HG02981 (cell line): ENCODE measurements around the gene HDAC9.
"Not testable (repeated sequence)": the region's sequence is repeated elsewhere in the genome, so short reads cannot be mapped to it uniquely, and the experiment has no call there.

Source experiments
- ATAC-seq: cut with Tn5 transposase; IDR thresholded peaks from one replicate; pipeline ENCODE4 v1.9.1; 2021; ENCODE audit warnings: mild to moderate bottlenecking, moderate library complexity; ENCODE audit not compliant: unreplicated experiment

The HDAC9 gene

GRCh38 chr7:18936265-18936664 lies 440.7 kb downstream of the HDAC9 start:
- no peak for ATAC-seq

GRCh38 chr7:18939771-18940592 lies 444.4 kb downstream of the HDAC9 start:
- no peak for ATAC-seq

GRCh38 chr7:18940593-18941134 lies 445.1 kb downstream of the HDAC9 start:
- no peak for ATAC-seq

DNA sequence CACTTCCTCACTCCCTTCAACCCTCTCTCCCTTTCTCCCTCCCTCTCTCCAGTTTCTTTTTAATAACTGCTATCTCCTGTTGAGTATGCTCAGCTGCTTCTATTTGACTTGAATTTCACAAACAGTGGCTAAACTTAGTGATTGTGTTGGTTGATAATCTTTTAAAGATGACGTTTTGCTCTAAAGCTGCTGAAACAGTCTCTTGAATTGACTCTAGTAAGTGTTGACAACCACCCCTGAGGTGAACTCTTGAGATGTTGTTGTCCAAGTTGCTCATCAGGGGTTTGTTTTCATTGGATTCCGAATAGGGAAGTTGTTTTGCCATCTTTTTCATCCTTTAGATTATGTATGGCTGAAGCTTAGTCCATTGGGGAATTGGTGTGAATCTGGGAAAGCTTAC lies 445.7 kb downstream of the HDAC9 start:
- ATAC-seq = no peak

- no peak for ATAC-seq
Measured at GRCh38 chr7:18948521-18948920, 453.0 kb downstream of the HDAC9 start.

DNA sequence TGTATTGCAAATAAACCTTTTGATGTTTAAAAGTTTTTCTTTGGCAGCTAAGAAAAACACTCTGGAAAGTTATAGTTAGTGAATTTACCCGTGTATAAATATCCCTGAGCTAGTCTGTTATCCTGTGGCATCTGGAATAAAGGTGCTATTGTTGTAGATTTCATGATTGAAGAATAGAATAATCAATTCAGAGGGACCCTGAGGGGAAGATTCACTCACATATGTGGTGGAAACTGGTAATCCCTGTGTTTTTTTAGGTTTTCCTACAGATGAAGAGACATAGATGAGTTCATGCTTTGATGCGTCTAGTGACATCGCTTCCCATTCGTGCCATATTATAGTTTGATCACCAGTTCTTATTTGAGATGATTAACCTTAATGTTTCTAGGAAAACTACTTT lies 457.3 kb downstream of the HDAC9 start:
- no peak for ATAC-seq

- ATAC-seq = no peak
Measured at GRCh38 chr7:18958627-18959026, 463.1 kb downstream of the HDAC9 start.

- no peak for ATAC-seq
Measured at GRCh38 chr7:18960725-18961124, 465.2 kb downstream of the HDAC9 start.

DNA sequence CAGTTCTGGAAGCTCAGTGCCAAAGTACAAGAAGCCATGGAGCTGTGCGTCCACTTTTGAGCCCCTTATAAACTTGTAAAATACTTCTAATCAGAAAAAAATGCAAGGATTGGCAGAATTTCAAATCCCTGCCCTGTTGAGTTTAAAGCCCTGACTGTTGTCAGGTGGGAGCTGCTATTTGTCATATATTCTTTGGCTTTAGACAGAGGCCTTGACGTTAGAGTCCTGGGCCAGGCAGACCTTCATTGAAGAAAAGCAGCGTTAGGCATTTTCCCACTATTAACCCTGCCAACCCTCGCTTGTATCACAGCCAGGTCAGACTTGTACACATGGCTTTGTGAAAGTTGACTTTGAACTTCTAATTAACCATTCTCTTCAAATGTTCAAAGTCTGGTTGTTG lies 466.5 kb downstream of the HDAC9 start:
- no peak for ATAC-seq

GRCh38 chr7:18965657-18966056 lies 470.1 kb downstream of the HDAC9 start:
- ATAC-seq = no peak

DNA sequence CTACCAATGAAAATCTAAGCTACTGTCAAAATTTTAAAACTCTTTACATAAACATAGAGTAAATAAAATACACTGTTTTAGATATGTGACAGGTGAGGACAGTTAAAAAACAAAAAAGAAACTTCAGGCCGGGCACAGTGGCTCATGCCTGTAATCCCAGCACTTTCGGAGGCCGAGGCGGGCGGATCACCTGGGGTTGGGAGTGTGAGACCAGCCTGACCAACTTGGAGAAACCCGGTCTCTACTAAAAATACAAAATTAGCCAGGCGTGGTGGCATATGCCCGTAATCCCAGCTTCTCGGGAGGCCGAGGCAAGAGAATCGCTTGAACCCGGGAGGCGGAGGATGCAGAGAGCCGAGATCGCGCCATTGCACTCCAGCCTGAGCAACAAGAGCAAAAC lies 472.2 kb downstream of the HDAC9 start:
- not testable (repeated sequence) for ATAC-seq

- no peak for ATAC-seq
Measured at GRCh38 chr7:18971839-18972238, 476.3 kb downstream of the HDAC9 start.

- no peak for ATAC-seq
Measured at GRCh38 chr7:18974803-18975202, 479.3 kb downstream of the HDAC9 start.

DNA sequence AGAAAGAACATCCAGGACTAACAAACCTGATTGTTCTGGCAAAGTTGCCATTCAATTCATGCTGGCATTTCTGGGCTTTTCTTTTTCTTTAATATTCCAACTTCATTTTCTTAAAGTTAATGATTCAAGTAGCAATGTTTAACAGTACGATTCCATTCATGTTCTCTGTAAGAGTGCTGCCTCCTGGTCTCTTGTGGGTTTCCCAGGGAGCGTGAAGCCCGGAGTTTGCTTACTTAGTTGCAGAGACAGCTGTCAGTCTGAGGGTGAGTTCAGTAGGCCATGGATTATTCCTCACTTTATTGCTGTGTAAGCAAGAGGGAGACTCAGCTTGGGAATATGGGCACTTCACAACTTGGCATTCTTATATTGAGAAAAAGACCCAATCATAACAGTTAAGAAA lies 479.7 kb downstream of the HDAC9 start:
- no peak for ATAC-seq

DNA sequence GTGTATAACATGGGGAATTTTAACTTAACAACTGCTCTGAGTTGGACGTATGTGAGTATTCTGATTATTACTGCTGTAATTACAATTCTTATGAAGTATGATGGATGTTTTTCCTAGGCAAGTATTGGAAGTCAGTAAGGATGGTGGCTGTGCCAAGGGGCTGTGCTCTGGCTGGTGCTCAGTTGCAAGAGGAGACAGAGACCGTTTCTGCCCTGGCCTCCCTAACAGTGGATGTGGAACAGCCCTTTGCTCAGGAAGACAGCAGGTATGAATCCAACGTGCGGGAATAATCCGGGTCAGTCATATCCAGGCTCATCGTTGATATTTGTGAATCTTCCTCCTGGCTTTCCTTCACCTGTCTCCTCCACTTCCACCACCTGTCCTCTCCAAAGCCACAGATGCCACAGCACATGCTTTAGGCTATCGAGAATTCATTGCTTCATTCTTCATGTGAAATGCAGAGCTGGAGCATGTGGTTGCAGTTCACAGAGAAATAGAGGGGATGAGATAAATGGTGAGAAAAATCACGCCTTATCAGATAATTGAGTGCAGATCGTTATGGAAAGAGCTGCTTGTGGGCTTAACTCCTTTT lies 480.2 kb downstream of the HDAC9 start:
- ATAC-seq = no peak

DNA sequence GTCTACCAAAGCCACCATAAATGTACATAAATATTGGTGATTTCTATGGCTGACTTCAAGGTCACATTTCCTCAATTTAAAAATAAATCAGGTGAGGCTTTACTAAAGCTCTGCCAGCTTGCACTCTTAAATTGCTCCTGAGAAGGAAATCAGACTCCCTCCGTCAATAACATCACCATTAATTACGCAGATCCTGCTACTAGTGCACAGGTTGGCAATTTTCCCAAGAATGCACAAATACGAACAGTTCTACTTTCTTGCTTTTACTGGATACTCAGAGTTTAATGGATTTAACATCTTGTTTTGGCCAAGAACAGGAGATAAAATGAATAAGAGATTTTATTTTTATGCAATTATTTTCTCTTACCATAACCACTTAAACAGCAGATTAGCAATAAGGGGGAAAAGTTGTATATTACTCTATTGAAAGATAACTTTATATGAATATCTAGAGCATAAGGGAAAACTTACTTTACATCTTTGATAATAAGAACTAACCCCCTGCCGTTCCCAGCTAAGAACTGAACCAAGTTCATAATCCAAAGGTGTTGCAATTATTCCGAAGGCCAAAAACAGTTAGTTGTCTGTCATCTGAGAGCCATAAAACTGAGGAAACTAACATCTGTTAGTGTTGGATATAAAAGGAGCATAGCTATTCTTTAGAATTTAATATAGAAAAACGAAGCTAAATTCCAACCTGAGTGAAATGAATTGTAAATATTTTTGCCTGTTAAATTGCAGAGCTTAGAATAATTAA lies 481.3 kb downstream of the HDAC9 start:
- ATAC-seq = no peak

DNA sequence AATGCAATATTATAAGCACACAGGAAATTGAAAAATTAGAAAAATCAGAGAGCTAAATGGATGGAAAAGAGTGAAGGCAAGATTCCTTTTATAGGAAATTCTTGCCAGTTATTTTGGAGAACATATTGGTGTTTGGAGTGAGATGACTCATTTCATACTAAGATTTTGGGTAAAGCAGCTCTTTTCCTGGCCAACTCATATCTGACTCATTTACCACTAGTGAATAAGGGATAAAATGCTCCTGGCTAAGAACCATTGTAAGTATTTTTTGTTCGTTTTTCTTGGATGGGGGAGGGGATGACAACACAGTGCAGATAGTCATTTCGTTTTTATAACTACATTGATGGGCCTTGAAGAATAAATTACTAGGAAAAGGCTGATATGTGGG lies 482.6 kb downstream of the HDAC9 start:
- ATAC-seq = no peak

- ATAC-seq = not testable (repeated sequence)
Measured at GRCh38 chr7:18990700-18991099, 495.2 kb downstream of the HDAC9 start.

DNA sequence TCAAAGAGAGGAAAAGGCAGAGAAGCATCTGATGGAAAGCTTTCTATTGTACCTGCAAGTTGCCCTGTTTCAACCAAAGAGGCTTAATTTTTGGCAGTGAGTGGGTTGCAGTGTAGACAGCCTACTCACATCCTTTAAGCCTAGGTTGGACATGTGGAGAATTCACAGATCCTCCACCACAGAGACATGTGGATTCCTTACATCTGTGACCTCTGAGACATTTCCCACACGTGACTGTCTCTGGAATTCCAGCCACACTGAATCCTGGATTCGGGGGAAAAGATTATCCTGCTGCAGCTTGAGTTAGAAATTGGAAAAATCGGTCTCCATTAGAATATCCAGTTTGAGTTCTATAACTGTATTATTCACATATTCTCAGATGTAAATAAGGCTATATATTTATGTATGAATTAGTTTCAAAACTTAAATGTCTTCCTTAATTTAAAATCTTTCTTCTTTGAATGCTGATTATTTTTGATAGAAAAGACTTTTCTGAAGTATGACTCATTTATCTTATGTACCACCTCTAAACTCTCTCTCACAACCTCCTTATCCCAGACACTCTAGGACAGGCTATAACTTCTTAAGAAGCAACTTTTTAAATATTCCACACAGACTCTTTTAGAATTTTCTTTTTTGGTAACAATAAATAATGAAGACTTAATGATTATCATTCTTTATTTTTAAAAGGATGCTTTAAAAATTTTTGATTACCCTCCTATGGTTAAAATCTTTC lies 498.6 kb downstream of the HDAC9 start:
- no peak for ATAC-seq

- ATAC-seq = no peak
Measured at GRCh38 chr7:18995270-18995671, 499.7 kb downstream of the HDAC9 start.
